ENCODE measurements around the gene ZNF629. TPM values are rescaled to one million over a fixed set of nuclear protein-coding genes. Genes with fewer than 3 reads are reported as not detected.

Gene ZNF629
- total RNA-seq, 3 donors from 2014 or later: 5.3 to 7.0 (median 7.0) TPM

DNA sequence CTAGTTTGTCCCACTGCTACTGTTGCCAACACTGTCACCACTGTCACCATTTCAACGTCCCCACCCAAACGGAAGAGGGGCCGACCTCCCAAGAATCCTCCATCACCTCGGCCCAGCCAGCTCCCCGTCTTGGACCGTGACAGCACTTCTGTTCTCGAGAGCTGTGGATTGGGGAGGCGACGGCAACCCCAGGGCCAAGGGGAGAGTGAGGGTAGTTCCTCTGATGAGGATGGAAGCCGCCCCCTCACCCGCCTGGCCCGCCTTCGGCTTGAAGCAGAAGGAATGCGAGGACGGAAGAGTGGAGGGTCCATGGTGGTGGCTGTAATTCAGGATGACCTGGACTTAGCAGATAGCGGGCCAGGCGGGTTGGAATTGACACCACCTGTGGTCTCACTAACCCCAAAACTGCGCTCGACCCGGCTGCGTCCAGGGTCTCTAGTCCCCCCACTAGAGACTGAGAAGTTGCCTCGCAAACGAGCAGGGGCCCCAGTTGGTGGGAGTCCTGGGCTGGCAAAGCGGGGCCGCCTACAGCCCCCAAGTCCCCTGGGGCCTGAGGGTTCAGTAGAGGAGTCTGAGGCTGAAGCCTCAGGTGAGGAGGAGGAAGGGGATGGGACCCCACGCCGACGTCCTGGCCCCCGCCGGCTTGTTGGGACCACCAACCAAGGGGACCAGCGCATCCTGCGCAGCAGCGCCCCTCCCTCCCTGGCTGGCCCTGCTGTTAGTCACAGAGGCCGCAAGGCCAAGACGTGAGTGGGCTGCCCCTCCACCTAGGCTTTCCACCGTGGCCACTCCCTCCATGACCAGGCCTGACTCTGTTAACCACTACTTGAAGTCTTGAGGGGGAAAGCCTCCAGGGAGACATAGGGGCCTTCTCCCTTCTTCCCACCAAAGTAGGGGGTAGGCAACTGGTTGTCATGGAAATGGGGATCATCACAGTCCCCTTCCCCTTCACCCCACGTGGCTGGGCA lies 47.7 kb downstream of the ZNF629 start:
- Mint-ChIP-seq H3K4me1 (ENCODE audit: low read depth) (peaks cover 11% of the 10 kb centered on the region), H3K4me3 (no peak overlapping the region), H3K36me3 (ENCODE audit: insufficient read depth) (peaks cover 33% of the 10 kb centered on the region), H3K9me3 (no peaks in the 10 kb centered on the region), H3K27me3 (ENCODE audit: low read depth) (no peaks in the 10 kb centered on the region)
- no peak for ATAC-seq
- no peak for DNase-seq

- no peak overlapping the region for H3K4me3 Mint-ChIP-seq
- H3K27me3 Mint-ChIP-seq (ENCODE audit: low read depth): no peaks in the 10 kb centered on the region
- peaks cover 36% of the 10 kb centered on the region for H3K36me3 Mint-ChIP-seq (ENCODE audit: insufficient read depth)
- H3K4me1 Mint-ChIP-seq (ENCODE audit: low read depth): peaks cover 11% of the 10 kb centered on the region
- DNase-seq (no peak), ATAC-seq (no peak)
- H3K9me3 Mint-ChIP-seq: no peaks in the 10 kb centered on the region
These were observed 49.0 kb downstream of the ZNF629 start for GRCh38 chr16:30737794-30738648.

DNA sequence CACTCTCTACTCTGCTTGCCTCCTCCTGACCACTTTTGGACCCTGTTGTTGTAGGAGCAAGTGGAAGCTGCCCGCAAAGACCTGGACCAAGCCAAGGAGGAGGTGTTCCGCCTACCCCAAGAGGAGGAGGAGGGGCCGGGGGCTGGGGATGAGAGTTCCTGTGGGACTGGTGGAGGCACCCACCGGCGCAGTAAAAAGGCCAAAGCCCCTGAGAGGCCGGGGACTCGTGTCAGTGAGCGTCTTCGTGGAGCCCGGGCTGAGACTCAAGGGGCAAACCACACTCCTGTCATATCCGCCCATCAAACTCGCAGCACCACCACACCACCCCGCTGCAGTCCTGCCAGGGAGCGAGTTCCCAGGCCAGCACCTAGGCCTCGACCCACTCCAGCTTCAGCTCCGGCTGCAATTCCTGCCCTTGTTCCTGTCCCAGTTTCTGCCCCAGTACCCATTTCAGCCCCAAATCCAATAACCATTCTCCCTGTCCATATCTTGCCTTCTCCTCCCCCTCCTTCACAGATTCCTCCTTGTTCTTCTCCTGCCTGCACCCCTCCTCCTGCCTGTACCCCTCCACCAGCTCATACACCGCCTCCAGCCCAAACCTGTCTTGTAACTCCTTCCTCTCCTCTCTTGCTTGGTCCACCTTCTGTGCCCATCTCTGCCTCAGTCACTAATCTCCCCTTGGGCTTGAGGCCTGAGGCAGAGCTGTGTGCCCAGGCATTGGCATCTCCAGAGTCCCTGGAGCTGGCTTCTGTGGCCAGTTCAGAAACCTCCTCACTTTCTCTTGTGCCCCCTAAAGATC lies 49.8 kb downstream of the ZNF629 start:
- DNase-seq: no peak
- Mint-ChIP-seq H3K27me3 (ENCODE audit: low read depth) (no peaks in the 10 kb centered on the region), H3K4me3 (no peak overlapping the region), H3K4me1 (ENCODE audit: low read depth) (peaks cover 11% of the 10 kb centered on the region), H3K9me3 (no peaks in the 10 kb centered on the region), H3K36me3 (ENCODE audit: insufficient read depth) (peaks cover 38% of the 10 kb centered on the region)
- ATAC-seq: no peak

DNA sequence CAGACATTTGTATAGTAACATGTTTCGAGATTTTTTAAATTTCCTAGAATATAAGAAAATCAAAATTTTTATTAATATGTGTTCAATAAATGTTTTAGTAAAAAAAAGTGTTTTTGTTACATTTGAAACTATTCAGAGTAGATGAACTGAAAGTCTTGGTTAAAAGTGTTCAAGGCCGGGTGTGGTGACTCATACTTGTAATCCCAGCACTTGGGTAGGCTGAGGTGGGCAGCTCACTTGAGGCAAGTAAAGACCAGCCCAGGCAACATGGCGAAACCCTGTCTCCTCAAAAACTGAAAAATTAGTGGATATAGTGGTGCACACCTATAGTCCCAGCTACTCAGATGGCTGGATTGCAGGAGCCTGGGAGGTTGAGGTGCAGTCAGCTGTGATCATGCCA lies 55.6 kb downstream of the ZNF629 start:
- H3K27me3 Mint-ChIP-seq (ENCODE audit: low read depth): no peaks in the 10 kb centered on the region
- H3K4me3 Mint-ChIP-seq: no peak overlapping the region
- H3K36me3 Mint-ChIP-seq (ENCODE audit: insufficient read depth): peaks cover 40% of the 10 kb centered on the region
- DNase-seq (no peak), ATAC-seq (peak; percentile 35 to 40)
- no peaks in the 10 kb centered on the region for H3K4me1 Mint-ChIP-seq (ENCODE audit: low read depth)
- H3K9me3 Mint-ChIP-seq: no peaks in the 10 kb centered on the region

DNA sequence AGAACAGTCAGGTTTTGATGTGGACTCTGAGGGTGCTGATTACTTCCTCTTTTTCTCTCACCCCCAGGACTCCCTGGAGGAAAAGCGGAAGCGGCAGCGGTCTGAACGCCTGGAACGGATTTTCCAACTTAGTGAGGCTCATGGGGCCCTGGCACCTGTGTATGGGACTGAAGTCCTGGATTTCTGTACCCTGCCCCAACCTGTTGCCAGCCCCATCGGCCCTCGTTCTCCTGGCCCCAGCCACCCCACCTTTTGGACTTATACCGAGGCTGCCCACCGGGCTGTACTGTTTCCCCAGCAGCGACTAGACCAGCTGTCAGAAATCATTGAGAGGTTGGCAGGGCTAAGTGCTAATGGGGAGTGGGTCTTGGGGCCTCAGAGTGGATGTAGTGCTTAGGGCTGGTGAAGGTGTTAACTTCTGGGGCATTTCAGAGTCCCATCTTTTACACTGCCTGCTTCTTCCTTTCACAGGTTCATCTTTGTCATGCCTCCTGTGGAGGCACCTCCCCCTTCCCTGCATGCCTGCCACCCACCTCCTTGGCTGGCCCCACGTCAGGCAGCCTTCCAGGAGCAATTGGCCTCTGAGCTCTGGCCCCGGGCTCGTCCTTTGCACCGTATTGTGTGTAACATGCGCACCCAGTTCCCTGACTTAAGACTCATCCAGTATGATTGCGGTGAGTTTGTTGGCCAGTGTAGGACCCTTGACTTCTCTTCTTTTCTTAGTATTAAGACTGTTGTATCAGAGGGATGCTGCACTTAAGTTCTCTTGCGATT lies 57.9 kb downstream of the ZNF629 start:
- Mint-ChIP-seq H3K36me3 (ENCODE audit: insufficient read depth) (peaks cover 43% of the 10 kb centered on the region), H3K9me3 (no peaks in the 10 kb centered on the region)

More for the DNA sequence above, 57.9 kb downstream of the ZNF629 start:
- Mint-ChIP-seq H3K4me3 (no peak overlapping the region), H3K27me3 (ENCODE audit: low read depth) (no peaks in the 10 kb centered on the region), H3K4me1 (ENCODE audit: low read depth) (peaks cover 2% of the 10 kb centered on the region)
- ATAC-seq: no peak
- no peak for DNase-seq

Other genes with a start within 250 kb of the ZNF629 start
- 10 to 100 TPM; 21.2 to 23.4 (median 22.5) TPM for gene ZNF764, start 228.8 kb downstream of the ZNF629 start, total RNA-seq
- 1 to 10 TPM; 5.6 to 8.1 (median 7.4) TPM for gene ZNF688, start 215.5 kb downstream of the ZNF629 start, total RNA-seq
- gene ZNF785, start 201.5 kb downstream of the ZNF629 start, total RNA-seq: 1 to 10 TPM; 4.7 to 9.5 (median 6.8) TPM
- 10 to 100 TPM; 15.4 to 16.9 (median 16.0) TPM for gene ZNF689, start 176.8 kb downstream of the ZNF629 start, total RNA-seq
- gene PRR14, start 136.2 kb downstream of the ZNF629 start, total RNA-seq: 10 to 100 TPM; 65.1 to 85.3 (median 71.0) TPM
- 100 to 1,000 TPM; 132 to 158 (median 137) TPM for gene FBRS, start 128.8 kb downstream of the ZNF629 start, total RNA-seq
- 100 to 1,000 TPM in 1 of 3 donors, 10 to 100 TPM in 2; 86.3 to 100 (median 96.5) TPM for gene SRCAP, start 88.0 kb downstream of the ZNF629 start, total RNA-seq
- 10 to 100 TPM; 31.1 to 34.5 (median 31.9) TPM for gene PHKG2, start 38.8 kb downstream of the ZNF629 start, total RNA-seq
- gene CFAP119, start 25.1 kb downstream of the ZNF629 start, total RNA-seq: 1 to 10 TPM; 2.8 to 4.7 (median 4.3) TPM
- gene RNF40, start 24.9 kb downstream of the ZNF629 start, total RNA-seq: 100 to 1,000 TPM; 111 to 115 (median 113) TPM
- gene BCL7C, start 106.9 kb upstream of the ZNF629 start, total RNA-seq: 10 to 100 TPM; 22.1 to 24.8 (median 23.7) TPM
- under 1 TPM; 0.18 to 0.33 (median 0.28) TPM for gene CTF1, start 109.4 kb upstream of the ZNF629 start, total RNA-seq
- gene FBXL19, start 136.4 kb upstream of the ZNF629 start, total RNA-seq: 10 to 100 TPM; 25.8 to 31.3 (median 30.8) TPM
- 1 to 10 TPM; 1.5 to 3.3 (median 2.8) TPM for gene ORAI3, start 161.9 kb upstream of the ZNF629 start, total RNA-seq
- 10 to 100 TPM; 39.3 to 49.0 (median 40.5) TPM for gene SETD1A, start 170.5 kb upstream of the ZNF629 start, total RNA-seq
- gene HSD3B7, start 198.0 kb upstream of the ZNF629 start, total RNA-seq: 1 to 10 TPM; 1.2 to 2.0 (median 1.3) TPM
- under 1 TPM; 0.25 to 0.69 (median 0.43) TPM for gene STX1B, start 223.4 kb upstream of the ZNF629 start, total RNA-seq
- gene STX4, start 246.4 kb upstream of the ZNF629 start, total RNA-seq: 10 to 100 TPM; 53.1 to 81.7 (median 63.8) TPM

All from activated T-cell treated with anti-CD3 and anti-CD28 coated beads, Interleukin-2, amount 50 U/mL, for 4 hours (primary cell).